ENCODE results near the gene OTUD5.

The OTUD5 gene

GRCh38 chrX:48974574-48974973, 17.2 kb upstream of the OTUD5 start:
- DNase-seq (ENCODE audit: low read depth) = no peak
- H3K4me3 ChIP-seq (ENCODE audit: low read depth, low read length) = no peak overlapping the region
- in situ Hi-C loops (cut with HindIII; ENCODE audit: low sequenced_read_pairs) = no loop called here
- TF ChIP-seq CTCF (IDR thresholded peaks at IDR 0.05; ENCODE audit: low read depth, low read length, missing control alignments) = no peak

- no peak for TF ChIP-seq CTCF (IDR thresholded peaks at IDR 0.05; ENCODE audit: low read depth, low read length, missing control alignments)
- H3K4me3 ChIP-seq (ENCODE audit: low read depth, low read length) = no peak overlapping the region
- in situ Hi-C loops (cut with HindIII; ENCODE audit: low sequenced_read_pairs) = no loop called here
- no peak for DNase-seq (ENCODE audit: low read depth)
Observed at GRCh38 chrX:48974033-48974432, 16.6 kb upstream of the OTUD5 start.

- TF ChIP-seq CTCF (IDR thresholded peaks at IDR 0.05; ENCODE audit: low read depth, low read length, missing control alignments) = peak; percentile 62
- no peak for DNase-seq (ENCODE audit: low read depth)
- in situ Hi-C loops (cut with HindIII; ENCODE audit: low sequenced_read_pairs) = no loop called here
- peak overlapping the region; percentile 37 for H3K4me3 ChIP-seq (ENCODE audit: low read depth, low read length)
Observed at GRCh38 chrX:48972220-48973164, 15.1 kb upstream of the OTUD5 start.

GRCh38 chrX:48971249-48972219, 14.1 kb upstream of the OTUD5 start, which contains the start of gene KCND1:
KCND1 (minus strand) TSS chrX:48971844; CDS start chrX:48970271, 1,573 bp downstream.
- no peak for DNase-seq (ENCODE audit: low read depth)
- in situ Hi-C loops (cut with HindIII; ENCODE audit: low sequenced_read_pairs) = no loop called here
- H3K4me3 ChIP-seq (ENCODE audit: low read depth, low read length) = peak within 1 kb of the TSS; percentile 37
- no peak for TF ChIP-seq CTCF (IDR thresholded peaks at IDR 0.05; ENCODE audit: low read depth, low read length, missing control alignments)

- no peak overlapping the region for H3K4me3 ChIP-seq (ENCODE audit: low read depth, low read length)
- in situ Hi-C loops (cut with HindIII; ENCODE audit: low sequenced_read_pairs) = no loop called here
- no peak for TF ChIP-seq CTCF (IDR thresholded peaks at IDR 0.05; ENCODE audit: low read depth, low read length, missing control alignments)
- DNase-seq (ENCODE audit: low read depth) = no peak
Observed at GRCh38 chrX:48969471-48969870, 12.1 kb upstream of the OTUD5 start.

- no peak overlapping the region for H3K4me3 ChIP-seq (ENCODE audit: low read depth, low read length)
- TF ChIP-seq CTCF (IDR thresholded peaks at IDR 0.05; ENCODE audit: low read depth, low read length, missing control alignments) = no peak
- no peak for DNase-seq (ENCODE audit: low read depth)
- in situ Hi-C loops (cut with HindIII; ENCODE audit: low sequenced_read_pairs) = no loop called here
Observed at GRCh38 chrX:48968377-48968776, 11.0 kb upstream of the OTUD5 start.
